ENCODE results near the gene SRA1.

SRA1 gene

GRCh38 chr5:140567136-140567818 is 10.0 kb upstream of the SRA1 start:
- no peak overlapping the region for H3K4me3 ChIP-seq (replicated peaks; ENCODE audit: low read depth, low read length)
- no peak for DNase-seq (ENCODE audit: extremely low read depth, low read depth)
- TF ChIP-seq, protein P1, sequence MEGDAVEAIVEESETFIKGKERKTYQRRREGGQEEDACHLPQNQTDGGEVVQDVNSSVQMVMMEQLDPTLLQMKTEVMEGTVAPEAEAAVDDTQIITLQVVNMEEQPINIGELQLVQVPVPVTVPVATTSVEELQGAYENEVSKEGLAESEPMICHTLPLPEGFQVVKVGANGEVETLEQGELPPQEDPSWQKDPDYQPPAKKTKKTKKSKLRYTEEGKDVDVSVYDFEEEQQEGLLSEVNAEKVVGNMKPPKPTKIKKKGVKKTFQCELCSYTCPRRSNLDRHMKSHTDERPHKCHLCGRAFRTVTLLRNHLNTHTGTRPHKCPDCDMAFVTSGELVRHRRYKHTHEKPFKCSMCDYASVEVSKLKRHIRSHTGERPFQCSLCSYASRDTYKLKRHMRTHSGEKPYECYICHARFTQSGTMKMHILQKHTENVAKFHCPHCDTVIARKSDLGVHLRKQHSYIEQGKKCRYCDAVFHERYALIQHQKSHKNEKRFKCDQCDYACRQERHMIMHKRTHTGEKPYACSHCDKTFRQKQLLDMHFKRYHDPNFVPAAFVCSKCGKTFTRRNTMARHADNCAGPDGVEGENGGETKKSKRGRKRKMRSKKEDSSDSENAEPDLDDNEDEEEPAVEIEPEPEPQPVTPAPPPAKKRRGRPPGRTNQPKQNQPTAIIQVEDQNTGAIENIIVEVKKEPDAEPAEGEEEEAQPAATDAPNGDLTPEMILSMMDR (IDR thresholded peaks at IDR 0.05; ENCODE audit: low read depth, low read length, missing control alignments): no peak

DNA sequence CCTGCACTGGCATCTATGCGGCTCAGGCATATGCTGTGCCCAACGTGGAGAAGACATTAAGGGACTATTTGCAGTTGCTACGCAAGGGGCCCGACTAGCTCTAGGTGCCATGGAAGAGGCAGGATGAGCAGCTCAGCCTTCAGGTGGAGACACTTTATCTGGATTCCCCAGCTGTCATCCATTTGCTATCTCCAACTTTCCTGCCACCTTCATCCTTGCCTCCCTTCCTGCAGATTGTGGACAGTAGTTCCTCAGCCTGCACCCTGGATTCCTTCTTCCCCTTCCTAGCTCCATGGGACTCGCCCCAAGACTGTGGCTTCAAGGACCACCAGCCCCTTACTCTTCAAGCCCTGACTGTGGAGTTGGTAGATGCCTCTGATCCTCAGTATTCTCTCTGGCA is 9.4 kb upstream of the SRA1 start:
- TF ChIP-seq, protein P1 (IDR thresholded peaks at IDR 0.05; ENCODE audit: low read depth, low read length, missing control alignments): no peak
- no peak for DNase-seq (ENCODE audit: extremely low read depth, low read depth)
- H3K4me3 ChIP-seq (replicated peaks; ENCODE audit: low read depth, low read length): no peak overlapping the region

DNA sequence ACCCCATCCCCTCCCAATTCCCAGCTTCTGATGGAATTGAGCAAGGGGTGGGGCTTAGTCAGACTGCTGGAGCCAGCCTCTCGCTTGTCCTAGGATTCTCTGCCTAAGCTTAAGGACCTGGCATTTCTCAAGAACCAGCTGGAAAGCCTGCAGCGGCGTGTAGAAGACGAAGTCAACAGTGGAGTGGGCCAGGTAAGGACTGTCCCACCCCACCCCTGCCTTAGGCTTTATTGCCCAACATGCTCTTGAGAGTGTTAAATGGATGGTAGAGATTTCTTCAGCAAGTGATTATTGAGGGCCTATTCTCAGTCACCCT is 8.5 kb upstream of the SRA1 start:
- H3K4me3 ChIP-seq (replicated peaks; ENCODE audit: low read depth, low read length): peak overlapping the region; percentile 96
- TF ChIP-seq, protein P1 (IDR thresholded peaks at IDR 0.05; ENCODE audit: low read depth, low read length, missing control alignments): no peak
- DNase-seq (ENCODE audit: extremely low read depth, low read depth): no peak

DNA sequence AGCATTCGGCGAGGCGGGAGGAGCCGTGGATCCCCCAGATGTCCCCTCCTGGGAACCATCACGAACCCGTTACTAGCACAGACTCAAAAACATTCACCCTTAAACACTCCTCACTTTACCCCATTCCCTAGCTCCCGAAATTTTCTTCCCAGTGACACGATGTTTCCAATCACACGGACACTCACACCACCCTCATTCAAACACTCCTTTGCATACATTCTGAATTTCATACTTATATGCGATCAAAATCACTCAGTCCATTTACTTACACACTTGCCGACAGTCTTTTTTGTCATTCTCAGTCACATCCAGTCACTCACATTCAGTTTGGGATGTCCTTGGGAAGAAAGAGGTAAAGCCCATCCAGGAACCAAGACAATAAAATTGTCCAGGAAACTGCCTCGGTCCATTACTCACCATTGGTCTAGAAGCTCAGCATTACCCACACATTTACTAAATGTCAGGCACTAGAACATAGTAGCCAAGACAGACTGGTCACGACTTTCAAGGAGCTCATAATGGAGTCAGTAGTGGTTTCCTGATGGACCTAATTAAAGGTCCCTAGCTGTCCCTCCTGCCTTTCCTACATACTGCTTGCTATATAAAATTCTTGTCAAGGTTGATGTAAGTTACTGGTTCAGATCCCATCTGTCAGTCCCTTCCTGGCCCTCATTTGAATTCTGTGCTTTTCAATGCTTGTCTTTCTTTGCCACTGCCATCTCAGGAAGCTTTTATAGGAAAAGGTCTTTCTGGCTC is 7.9 kb upstream of the SRA1 start:
- no peak for DNase-seq (ENCODE audit: extremely low read depth, low read depth)
- TF ChIP-seq, protein P1 (IDR thresholded peaks at IDR 0.05; ENCODE audit: low read depth, low read length, missing control alignments): no peak
- peak overlapping the region; percentile 96 for H3K4me3 ChIP-seq (replicated peaks; ENCODE audit: low read depth, low read length)

- peak within 1 kb of the TSS; percentile 96 for H3K4me3 ChIP-seq (replicated peaks; ENCODE audit: low read depth, low read length)
- TF ChIP-seq, protein P1 (IDR thresholded peaks at IDR 0.05; ENCODE audit: low read depth, low read length, missing control alignments): no peak
Measured at GRCh38 chr5:140564196-140565023, 7.1 kb upstream of the SRA1 start, which contains the start of the genes APBB3 and SLC35A4. TSS of gene APBB3 (minus strand) at chr5:140564598. CDS start at chr5:140564245, 353 bp downstream. TSS of gene SLC35A4 (plus strand) at chr5:140564828. CDS start at chr5:140567170, 2,342 bp downstream.

GRCh38 chr5:140563596-140563995 is 6.3 kb upstream of the SRA1 start:
- peak overlapping the region; percentile 96 for H3K4me3 ChIP-seq (replicated peaks; ENCODE audit: low read depth, low read length)
- DNase-seq (ENCODE audit: extremely low read depth, low read depth): no peak
- TF ChIP-seq, protein P1 (IDR thresholded peaks at IDR 0.05; ENCODE audit: low read depth, low read length, missing control alignments): no peak

More at GRCh38 chr5:140564196-140565023, 7.1 kb upstream of the SRA1 start, which contains the start of the genes APBB3 and SLC35A4:
- DNase-seq (ENCODE audit: extremely low read depth, low read depth): peak; percentile 95
